GM18507 (cell line): ENCODE results near the gene SRSF9.
A peak's percentile ranks its signal among the peaks of the same experiment; 100 is the strongest.
"Not testable (repeated sequence)": the region's sequence is repeated elsewhere in the genome, so short reads cannot be mapped to it uniquely, and the experiment has no call there.

ENCODE experiments used
- DNase-seq: peaks from one replicate; pipeline ENCODE4 v3.0.0; 2011; ENCODE audit warnings: low read depth; ENCODE audit not compliant: insufficient read length; ENCODE audit errors: extremely low spot score
- FAIRE-seq: peaks from 2 replicates; lab custom pipeline; 2011; peaks lifted over from hg19 to GRCh38; lab: Jason Lieb, UNC

The SRSF9 gene

DNA sequence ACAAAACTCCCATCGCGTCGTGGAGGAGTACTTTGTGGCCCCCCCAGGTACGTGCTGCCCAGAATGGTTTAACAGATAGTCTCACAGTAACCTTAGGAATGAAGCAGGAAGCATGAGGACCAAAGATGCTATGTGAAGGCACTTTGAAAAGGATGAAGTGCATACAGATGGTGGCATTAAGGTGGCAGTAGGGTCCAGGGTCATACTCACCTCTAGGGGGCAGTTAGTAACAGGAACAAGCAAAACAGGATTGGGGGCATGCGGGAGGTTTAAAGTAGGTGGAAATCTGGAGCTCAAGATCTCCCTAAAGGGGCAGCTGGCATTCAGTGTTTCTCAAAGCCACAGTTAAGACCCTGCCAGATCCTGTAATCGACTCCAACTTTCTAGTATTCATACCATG lies 12.4 kb downstream of the SRSF9 start:
- no peak for FAIRE-seq
- DNase-seq: no peak

GRCh38 chr12:120455302-120455701 lies 14.2 kb downstream of the SRSF9 start:
- no peak for FAIRE-seq
- no peak for DNase-seq

DNA sequence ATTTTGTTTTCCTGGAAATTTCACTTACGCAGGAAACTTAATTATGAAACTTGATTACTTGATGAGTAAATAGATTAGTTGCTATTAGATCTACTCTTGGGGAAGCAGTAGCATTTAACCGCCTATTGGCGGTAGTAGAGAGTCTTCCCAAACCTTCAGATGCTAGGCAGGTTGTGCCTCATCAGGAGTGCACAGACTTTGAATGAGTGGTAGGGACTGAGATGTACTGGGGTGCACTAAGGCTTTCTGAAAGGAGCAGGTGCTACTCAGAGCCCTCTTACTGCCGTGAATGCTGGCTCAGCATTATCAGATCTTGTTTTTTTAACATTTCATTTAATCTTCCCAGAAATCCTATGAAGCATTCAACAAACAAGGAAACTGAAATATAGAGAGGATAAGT lies 15.6 kb downstream of the SRSF9 start:
- FAIRE-seq (peak; percentile 5), DNase-seq (no peak)

DNA sequence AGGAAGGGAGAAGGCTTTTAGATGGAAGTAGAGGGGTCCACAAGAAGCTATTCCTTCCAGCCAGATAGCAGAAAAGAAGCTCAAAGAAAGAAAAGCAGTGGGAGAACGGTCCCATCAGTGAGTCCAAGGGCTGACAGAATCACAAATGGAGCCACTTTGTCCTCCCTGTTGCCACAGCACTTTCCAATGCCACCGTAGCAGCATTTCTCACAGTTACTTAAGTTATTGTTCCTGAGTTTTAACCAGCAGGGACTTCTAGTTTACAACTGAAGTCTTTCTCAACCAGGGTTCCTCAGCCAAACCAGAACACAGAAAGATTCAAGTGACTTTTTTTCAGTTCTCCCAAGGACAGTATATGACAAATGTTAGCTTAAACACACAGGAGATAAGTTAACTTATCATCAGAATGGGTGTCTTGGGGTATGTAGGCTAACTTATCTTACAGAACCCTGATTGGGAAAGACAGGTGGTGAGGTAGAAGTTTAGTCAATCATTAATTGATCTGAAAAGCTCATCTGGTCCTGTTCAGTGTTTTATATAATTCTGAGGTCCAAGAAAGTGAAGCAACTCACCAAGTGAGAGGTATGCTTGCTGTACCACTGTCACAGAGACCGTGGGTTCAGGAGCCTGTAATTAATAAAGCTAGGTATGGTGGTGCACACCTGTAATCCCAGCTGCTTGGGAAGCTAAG lies 16.3 kb downstream of the SRSF9 start:
- FAIRE-seq (no peak), DNase-seq (no peak)

- not testable (repeated sequence) for DNase-seq, FAIRE-seq
Measured at GRCh38 chr12:120452524-120452923, 17.0 kb downstream of the SRSF9 start.

GRCh38 chr12:120447992-120448391 lies 21.6 kb downstream of the SRSF9 start:
- no peak for FAIRE-seq
- DNase-seq: no peak

DNA sequence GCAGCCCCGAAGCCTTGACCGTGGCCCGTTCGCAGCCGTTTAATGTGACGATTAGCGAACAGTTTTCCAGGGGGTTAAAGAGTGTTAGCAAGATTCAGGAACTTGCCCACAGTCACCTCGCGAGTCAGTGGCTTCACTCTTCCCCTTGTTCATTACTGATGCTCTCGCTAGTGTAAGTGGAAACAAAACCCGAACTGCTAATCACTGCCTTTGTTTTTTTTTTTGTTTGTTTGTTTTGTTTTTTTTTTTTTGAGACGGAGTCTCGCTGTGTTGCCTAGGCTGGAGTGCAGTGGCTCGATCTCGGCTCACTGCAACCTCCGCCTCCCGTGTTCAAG lies 22.7 kb downstream of the SRSF9 start:
- DNase-seq, FAIRE-seq: not testable (repeated sequence)

- peak; percentile 71 for DNase-seq
- peak; percentile 87 for FAIRE-seq
Measured at GRCh38 chr12:120445911-120446843, 23.4 kb downstream of the SRSF9 start, which contains the start of the genes GATC and TRIAP1. TSS of gene GATC (plus strand) at chr12:120446444. CDS start at chr12:120446481, 37 bp downstream. TSS of gene TRIAP1 (minus strand) at chr12:120446384. CDS start at chr12:120446372, 12 bp downstream.

GRCh38 chr12:120444676-120445075 lies 24.9 kb downstream of the SRSF9 start:
- FAIRE-seq (no peak), DNase-seq (no peak)

DNA sequence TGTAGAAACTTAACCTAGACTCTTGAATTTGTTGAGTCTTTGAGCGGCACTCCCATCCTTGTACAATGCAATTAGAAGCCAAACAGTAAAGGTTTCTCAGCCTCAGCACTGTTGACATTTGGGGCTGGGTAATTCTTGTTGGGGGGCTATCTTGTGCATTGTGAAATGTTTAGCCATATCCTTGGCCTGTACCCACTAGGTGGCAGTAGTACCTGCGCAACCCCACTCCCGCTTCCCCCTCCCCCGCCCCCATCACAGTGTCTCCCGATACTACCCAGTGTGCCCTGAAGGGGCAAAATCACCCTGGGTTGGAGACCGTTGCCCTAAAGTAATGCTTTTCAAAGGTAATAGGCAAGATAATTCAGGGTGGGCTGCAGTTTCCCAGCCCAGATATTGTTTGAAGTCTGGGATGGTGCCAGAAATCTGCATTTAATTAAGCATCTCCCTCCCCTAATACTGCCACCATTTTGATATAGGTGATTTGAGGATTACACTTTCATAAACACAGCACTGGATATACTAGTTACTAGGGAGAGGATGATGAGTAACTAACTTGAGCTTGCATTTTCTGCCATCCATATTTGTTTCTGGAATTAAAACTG lies 29.8 kb downstream of the SRSF9 start:
- DNase-seq: peak; percentile 54
- FAIRE-seq: no peak

DNA sequence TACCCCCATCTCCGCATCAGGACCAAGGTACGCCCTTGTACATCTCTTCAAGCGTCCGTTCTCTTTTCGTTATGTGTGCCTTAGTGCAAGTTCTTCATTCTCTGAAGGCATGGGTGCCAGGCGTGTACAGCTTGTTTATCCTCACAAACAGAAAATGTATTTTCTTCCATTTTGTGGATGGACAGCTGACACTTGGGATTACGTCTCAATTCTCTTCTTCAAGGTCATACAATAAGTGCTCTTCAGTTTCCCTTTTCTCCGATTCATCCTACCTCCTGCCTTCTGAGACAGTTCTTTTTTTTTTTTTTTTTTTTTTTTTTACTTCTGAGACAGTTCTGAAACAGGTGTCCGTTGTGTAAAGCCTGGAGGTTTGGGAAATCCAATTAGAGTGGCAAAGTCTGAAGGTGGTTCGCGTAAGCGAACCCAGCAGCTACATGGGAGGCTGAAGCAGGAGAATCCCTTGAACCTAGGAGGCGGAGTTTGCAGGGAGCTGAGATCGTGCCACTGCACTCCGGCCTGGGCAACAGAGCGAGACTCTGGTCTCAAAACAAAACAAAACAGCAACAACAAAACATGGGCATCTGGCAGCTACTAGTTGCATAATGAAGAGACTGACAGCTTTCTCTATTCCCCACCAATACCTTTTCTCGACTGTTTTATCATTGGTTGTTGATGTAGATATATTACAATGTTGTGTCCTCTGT lies 30.9 kb downstream of the SRSF9 start:
- FAIRE-seq (no peak), DNase-seq (no peak)

DNA sequence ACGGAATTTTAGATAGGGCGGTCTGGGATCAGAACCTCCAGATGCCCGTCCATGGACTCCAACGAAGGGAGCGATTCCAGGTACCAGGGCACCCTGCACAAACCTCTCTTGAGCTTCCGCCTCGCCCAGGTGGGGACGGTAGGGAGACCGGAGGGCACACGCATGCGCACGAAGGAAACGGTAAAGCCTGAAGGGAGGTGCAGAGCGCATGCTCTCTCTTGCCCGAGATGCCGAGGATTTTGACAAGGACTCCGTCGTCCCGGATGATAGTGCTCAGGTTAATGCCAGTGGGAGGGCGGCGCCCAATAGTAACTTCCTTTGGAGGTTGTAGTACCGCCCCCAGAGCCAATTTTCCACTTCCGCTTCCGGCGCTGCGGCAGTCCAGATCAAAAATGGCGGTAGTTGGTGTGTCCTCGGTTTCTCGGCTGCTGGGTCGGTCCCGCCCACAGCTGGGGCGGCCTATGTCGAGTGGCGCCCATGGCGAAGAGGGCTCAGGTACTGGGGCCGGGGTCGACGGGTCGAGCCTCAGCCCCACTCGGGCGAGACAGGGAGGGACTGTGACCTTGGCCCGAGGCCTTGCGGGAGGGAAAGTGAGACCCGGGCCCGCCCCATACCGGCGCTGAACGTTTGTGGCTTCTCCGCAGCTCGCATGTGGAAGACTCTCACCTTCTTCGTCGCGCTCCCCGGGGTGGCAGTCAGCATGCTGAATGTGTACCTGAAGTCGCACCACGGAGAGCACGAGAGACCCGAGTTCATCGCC lies 31.6 kb downstream of the SRSF9 start, which contains the start of gene COX6A1:
COX6A1 (plus strand) TSS at position 379 of the 760 bp plus-strand sequence; CDS start at position 393, 14 bp downstream.
- DNase-seq (peak; percentile 97), FAIRE-seq (peak; percentile 98)

GRCh38 chr12:120432772-120433525 lies 36.6 kb downstream of the SRSF9 start:
- no peak for FAIRE-seq
- no peak for DNase-seq

- no peak for DNase-seq
- FAIRE-seq: no peak
Measured at GRCh38 chr12:120429368-120429767, 40.2 kb downstream of the SRSF9 start.

DNA sequence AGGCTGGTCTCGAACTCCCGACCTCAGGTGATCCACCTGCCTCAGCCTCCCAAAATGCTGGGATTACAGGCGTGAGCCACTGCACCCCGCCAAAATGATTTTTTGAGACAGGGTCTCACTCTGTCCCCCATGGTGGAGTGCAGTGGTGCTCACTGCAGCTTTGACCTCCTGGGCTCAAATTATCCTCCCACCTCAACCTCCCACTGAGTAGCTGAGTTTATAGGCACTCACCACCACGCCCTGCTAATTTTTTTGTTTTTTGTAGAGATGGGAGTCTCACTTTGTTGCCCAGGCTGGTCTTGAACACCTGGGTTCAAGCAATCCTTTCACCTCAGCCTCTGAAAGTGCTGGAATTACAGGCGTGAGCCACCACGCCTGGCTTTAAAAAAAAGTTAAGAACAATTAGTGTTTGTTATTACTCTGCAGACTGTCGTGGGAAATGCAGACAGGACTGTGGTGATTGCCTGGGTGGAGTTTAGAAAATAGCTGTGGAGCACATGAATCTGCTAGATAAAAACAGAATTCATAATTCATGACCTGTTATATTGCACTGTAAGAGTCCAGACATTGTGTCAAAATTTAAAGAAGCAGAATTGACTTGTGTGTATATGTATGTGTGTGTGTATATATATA lies 40.8 kb downstream of the SRSF9 start:
- DNase-seq (no peak), FAIRE-seq (no peak)

DNA sequence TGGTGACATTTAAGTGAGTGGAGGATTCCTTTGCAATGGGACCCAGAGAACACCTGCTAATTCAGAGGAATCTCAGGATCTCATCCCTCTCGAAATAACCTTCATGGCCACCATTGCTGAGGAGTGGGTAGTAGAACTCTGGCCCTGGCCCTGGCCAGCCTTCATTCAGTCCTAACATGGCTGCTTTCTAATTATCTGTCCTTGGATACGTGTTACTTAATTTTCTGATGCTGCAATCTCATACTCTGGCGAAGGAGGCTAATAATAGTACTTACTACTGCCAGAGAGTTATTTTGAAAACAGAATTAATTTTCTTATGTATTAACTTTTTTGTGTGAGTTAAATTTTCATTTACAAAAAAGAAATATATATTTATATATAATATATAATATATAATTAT lies 43.8 kb downstream of the SRSF9 start:
- no peak for FAIRE-seq
- no peak for DNase-seq

GRCh38 chr12:120422892-120423456 lies 46.6 kb downstream of the SRSF9 start:
- no peak for FAIRE-seq
- no peak for DNase-seq
